ENCODE results near the gene ASCC3. TPM values are rescaled to one million over a fixed set of nuclear protein-coding genes. Genes with fewer than 3 reads are reported as not detected.

The ASCC3 gene
- total RNA-seq, 4 donors from 2014 or later, result 14.2 to 58.9 (median 36.6) TPM

DNA sequence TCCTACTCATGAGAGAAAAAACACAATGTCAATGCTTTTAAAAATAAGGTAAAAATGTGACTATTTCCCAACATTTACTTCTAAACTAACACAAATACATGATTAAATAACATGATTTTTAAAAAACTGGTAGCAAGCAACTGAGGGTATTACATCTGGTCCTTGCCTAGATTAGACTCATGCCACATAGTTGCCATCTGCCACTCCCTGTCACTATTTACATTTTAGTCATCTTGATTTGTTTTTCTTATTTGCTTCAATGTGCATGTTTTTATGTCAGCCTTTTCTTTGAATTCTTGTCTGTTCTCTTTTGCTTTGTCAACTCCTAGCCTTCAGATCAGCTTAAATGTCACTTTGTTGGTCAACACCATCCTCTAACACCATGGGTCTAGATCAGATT lies 209.4 kb downstream of the ASCC3 start:
- no peak for TF ChIP-seq POLR2A (IDR thresholded peaks at IDR 0.05)
- TF ChIP-seq, protein P1, sequence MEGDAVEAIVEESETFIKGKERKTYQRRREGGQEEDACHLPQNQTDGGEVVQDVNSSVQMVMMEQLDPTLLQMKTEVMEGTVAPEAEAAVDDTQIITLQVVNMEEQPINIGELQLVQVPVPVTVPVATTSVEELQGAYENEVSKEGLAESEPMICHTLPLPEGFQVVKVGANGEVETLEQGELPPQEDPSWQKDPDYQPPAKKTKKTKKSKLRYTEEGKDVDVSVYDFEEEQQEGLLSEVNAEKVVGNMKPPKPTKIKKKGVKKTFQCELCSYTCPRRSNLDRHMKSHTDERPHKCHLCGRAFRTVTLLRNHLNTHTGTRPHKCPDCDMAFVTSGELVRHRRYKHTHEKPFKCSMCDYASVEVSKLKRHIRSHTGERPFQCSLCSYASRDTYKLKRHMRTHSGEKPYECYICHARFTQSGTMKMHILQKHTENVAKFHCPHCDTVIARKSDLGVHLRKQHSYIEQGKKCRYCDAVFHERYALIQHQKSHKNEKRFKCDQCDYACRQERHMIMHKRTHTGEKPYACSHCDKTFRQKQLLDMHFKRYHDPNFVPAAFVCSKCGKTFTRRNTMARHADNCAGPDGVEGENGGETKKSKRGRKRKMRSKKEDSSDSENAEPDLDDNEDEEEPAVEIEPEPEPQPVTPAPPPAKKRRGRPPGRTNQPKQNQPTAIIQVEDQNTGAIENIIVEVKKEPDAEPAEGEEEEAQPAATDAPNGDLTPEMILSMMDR (IDR thresholded peaks at IDR 0.05), result no peak
- intact Hi-C loops (cut with DNase I), result no loop called here
- H3K4me1 ChIP-seq, result no peaks in the 10 kb centered on the region
- H3K4me3 ChIP-seq, result no peak overlapping the region
- DNase-seq, result no peak
- no peaks in the 10 kb centered on the region for H3K27me3 ChIP-seq
- no peaks in the 10 kb centered on the region for H3K9me3 ChIP-seq
- no peak overlapping the region for H3K27ac ChIP-seq
- peaks cover 0 to 14% (median 0%) of the 10 kb centered on the region in 3 donors for H3K36me3 ChIP-seq

DNA sequence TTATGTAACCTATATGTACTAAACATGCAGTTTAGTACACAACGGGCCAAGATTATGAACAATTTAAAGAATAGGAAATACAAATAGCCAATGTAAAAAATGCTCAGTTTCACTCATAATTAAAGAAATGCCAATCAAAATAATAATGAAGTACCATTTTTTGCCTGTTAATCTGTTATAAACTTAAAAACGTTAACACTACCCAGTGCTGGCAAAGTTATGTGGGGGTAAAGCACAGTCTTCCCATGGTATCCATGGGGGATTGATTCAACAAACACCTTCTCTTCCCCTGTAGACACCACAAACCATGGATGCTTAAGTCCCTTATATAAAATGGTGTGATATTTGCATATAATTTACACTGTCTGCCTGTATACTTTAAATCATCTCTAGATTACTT lies 211.1 kb downstream of the ASCC3 start:
- Histone ChIP-seq H3K4me3 (no peak overlapping the region), H3K36me3 (peaks cover 0 to 11% (median 0%) of the 10 kb centered on the region in 3 donors), H3K27me3 (no peaks in the 10 kb centered on the region), H3K9me3 (no peaks in the 10 kb centered on the region), H3K27ac (no peak overlapping the region), H3K4me1 (no peaks in the 10 kb centered on the region)
- TF ChIP-seq POLR2A (IDR thresholded peaks at IDR 0.05), result no peak
- TF ChIP-seq, protein P1 (IDR thresholded peaks at IDR 0.05), result no peak
- intact Hi-C loops (cut with DNase I), result no loop called here
- 94% methylated on average over 2 of the region's 2 CpGs for WGBS, 2 donors
- no peak for DNase-seq

DNA sequence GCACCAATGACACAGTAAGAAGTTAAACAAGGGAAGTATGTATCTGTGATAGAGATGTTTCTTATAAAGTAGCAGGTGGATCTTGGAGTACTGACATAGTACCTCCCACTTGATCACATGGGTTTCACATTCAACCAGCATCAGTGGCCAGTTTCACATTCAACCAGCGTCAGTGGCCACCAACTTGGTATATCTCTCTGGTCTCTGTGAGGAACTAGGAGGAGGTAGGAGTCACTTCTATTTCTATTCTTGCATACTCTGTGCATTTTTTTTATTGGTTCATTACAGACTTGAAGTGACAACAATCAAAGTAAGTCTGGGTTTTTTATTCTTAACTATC lies 216.1 kb downstream of the ASCC3 start:
- TF ChIP-seq POLR2A (IDR thresholded peaks at IDR 0.05), result no peak
- TF ChIP-seq, protein P1 (IDR thresholded peaks at IDR 0.05), result no peak
- no peak for DNase-seq
- Histone ChIP-seq H3K27ac (no peak overlapping the region), H3K4me1 (no peaks in the 10 kb centered on the region), H3K4me3 (no peak overlapping the region), H3K9me3 (no peaks in the 10 kb centered on the region), H3K36me3 (peaks cover 0 to 16% (median 0%) of the 10 kb centered on the region in 3 donors), H3K27me3 (no peaks in the 10 kb centered on the region)
- 50 to 82% methylated on average over 1 of the region's 1 CpG for WGBS, 2 donors
- intact Hi-C loops (cut with DNase I), result no loop called here

DNA sequence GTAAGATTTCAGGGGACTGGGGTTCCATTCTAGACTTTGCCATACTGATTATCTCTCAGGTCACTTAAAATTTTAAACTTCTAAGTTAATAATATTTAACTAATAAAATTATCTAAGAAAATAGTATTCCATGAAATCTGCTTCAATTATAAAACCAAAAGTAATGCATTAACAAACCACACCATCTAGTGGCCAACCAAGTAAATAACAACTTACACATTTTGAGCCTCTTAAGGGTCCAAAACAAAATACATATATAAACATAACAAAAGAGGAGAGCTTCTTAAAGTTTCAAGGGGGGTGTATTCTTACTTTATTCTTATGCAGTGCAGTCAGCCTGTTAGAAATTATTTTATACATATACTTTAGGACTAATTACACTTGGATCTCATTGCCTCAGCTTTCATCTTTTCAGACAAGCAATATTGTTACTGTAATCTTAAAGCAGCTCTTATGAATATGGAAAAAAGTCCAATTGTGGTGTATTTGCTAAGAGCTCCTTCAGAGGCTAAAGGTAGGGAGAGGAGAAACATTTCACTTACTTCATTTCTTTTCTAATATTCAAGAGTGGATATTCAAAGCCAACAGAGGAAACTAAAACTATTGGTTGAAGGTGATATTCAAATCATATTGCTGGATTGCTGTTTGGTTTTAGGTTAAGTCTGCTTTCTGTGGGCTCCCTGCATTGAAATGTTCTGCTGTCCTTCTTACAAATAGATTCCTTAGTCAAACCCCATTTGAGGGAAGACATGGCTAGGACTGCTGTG lies 216.7 kb downstream of the ASCC3 start:
- H3K27ac ChIP-seq, result no peak overlapping the region
- peaks cover 0 to 16% (median 0%) of the 10 kb centered on the region in 3 donors for H3K36me3 ChIP-seq
- DNase-seq, result no peak
- no peak for TF ChIP-seq POLR2A (IDR thresholded peaks at IDR 0.05)
- TF ChIP-seq, protein P1 (IDR thresholded peaks at IDR 0.05), result peak in 5 of 6 experiments; percentile 27 to 58 (median 56)
- H3K4me1 ChIP-seq, result no peaks in the 10 kb centered on the region
- no peaks in the 10 kb centered on the region for H3K27me3 ChIP-seq
- intact Hi-C loops (cut with DNase I), result no loop called here
- no peaks in the 10 kb centered on the region for H3K9me3 ChIP-seq
- no peak overlapping the region for H3K4me3 ChIP-seq

DNA sequence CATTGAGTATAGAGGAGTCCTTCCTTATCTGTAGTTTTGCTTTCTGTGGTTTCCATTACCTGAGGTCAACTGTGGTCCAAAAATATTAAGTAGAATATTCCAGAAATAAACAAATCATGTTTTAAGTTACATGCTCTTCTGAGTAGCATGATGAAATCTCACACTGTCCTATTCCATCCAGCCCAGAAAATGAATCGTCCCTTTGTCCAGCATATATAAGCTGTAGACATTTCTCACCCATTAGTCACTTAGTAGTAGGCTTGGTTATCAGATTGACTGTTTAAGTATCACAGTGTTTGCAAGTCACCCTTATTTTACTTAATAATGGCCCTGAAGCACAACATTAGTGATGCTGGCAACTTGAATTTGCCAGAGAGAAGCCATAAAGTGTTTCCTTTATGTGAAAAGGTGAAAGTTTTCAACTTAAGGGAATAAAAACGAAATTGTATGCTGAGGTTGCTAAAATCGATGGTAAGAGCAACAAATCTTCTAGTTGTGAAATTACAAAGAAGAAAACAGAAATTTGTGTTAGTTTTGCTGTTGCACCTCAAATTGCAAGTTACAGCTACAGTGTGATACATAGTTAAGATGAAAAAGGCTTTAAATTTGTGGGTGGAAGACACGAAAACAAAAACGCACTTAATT lies 217.8 kb downstream of the ASCC3 start:
- intact Hi-C loops (cut with DNase I), result no loop called here
- no peak for DNase-seq

More for the DNA sequence above, 217.8 kb downstream of the ASCC3 start:
- Histone ChIP-seq H3K27me3 (no peaks in the 10 kb centered on the region), H3K27ac (no peak overlapping the region), H3K4me3 (no peak overlapping the region), H3K36me3 (peaks cover 0 to 16% (median 0%) of the 10 kb centered on the region in 3 donors), H3K9me3 (no peaks in the 10 kb centered on the region), H3K4me1 (no peaks in the 10 kb centered on the region)
- WGBS, 2 donors, result 89 to 95% methylated on average over 5 of the region's 5 CpGs
- TF ChIP-seq, protein P1 (IDR thresholded peaks at IDR 0.05), result no peak
- TF ChIP-seq POLR2A (IDR thresholded peaks at IDR 0.05), result no peak

Measured in esophagus squamous epithelium (tissue), 5 donors.